Astrocyte of the cerebellum (primary cell): Measurements from ENCODE around the gene GNAQ.
"Not testable (repeated sequence)": the region's sequence is repeated elsewhere in the genome, so short reads cannot be mapped to it uniquely, and the experiment has no call there.

Experiments
- DNase-seq: peaks from one replicate; pipeline ENCODE4 v3.0.0-alpha.2; 2011; ENCODE audit warnings: low read depth
- H3K4me3 ChIP-seq: 2 replicates; pipeline ENCODE4 v1.5.1; 2011; ENCODE audit warnings: mild to moderate bottlenecking, low read depth, low read length, moderate library complexity
- CTCF ChIP-seq: IDR thresholded peaks from 2 replicates; pipeline ENCODE4 v1.5.1; 2012; ENCODE audit warnings: low read length, low read depth, moderate library complexity, mild to moderate bottlenecking; ENCODE audit errors: missing control alignments
- in situ Hi-C: cut with HindIII; loops from 2 replicates; pipeline ENCODE4 v1.10.0; 2017; ENCODE audit warnings: low sequenced_read_pairs

The GNAQ gene

GRCh38 chr9:77891128-77891800 lies 140.3 kb downstream of the GNAQ start:
- in situ Hi-C loops, result no loop called here
- no peak for DNase-seq
- no peak overlapping the region for H3K4me3 ChIP-seq
- no peak for TF ChIP-seq CTCF

DNA sequence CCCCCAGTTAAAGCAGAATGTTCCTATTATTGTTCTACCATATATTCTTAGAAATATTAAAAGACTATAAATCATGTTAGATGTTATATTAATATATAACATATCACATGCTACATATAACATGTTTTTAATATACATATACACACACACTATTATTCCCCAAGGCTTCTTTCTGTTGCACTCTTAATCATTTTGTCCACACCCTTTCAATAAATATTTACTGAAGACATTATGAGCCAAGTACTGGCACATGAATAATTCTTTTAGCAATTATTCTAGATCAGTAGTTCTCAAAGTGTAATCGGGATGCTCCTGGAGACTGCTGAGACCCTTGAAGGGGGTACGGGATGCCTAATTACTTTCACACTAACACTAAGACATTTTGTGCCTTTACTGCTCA lies 143.9 kb downstream of the GNAQ start:
- TF ChIP-seq CTCF, result no peak
- DNase-seq, result no peak
- in situ Hi-C loops, result no loop called here
- H3K4me3 ChIP-seq, result no peak overlapping the region

DNA sequence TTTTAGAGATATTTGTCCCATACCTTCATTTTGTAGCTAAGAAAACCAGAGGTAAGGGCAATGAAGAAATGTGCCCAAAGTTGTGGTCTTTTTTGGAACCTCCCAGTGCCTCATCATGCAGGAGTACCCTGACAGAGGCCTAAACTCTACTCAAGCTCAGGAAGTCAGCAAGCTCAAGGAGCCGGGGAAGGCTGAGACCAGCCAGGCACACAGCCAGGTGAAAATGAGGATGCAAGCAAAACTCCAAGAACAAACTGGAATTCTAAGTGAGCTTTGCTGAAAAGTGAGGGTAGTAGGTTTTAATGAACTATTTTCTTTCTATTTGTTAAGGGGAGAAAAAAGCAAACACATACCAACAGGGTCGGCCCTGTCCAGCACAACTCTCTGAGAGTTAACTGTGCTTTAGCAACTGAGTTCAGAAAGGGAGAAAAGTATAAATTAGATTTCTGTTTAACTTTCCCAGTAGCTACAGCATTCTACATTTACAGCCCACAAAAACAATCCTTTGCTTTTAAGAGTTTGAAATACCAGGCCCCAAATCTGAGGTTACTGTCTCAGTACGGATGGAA lies 146.4 kb downstream of the GNAQ start:
- in situ Hi-C loops, result no loop called here
- no peak for TF ChIP-seq CTCF
- no peak for DNase-seq
- H3K4me3 ChIP-seq, result no peak overlapping the region

- in situ Hi-C loops, result no loop called here
- peak; percentile 29 for DNase-seq
- no peak for TF ChIP-seq CTCF
- no peak overlapping the region for H3K4me3 ChIP-seq
Observed at GRCh38 chr9:77883846-77884771, 147.5 kb downstream of the GNAQ start.

DNA sequence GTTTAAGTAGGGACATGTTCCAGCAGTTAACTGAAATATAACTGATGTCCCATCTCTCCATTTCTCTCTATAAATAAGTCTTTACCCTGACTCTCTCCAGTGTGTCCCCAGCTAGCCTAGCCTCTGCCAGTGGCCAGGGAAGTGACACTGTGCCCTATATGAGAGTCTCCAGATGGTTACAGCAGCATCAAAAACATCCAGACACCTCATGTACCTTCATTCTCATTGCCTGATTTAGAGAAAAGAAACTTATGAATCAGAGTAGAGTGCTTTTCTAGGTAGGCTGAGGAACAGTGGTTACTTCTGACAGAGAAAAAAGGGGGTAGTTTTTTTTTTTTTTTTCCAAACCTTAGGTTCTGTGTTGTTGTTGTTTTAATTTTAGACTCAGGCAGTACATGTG lies 148.5 kb downstream of the GNAQ start:
- no peak overlapping the region for H3K4me3 ChIP-seq
- TF ChIP-seq CTCF, result no peak
- no peak for DNase-seq
- in situ Hi-C loops, result no loop called here

DNA sequence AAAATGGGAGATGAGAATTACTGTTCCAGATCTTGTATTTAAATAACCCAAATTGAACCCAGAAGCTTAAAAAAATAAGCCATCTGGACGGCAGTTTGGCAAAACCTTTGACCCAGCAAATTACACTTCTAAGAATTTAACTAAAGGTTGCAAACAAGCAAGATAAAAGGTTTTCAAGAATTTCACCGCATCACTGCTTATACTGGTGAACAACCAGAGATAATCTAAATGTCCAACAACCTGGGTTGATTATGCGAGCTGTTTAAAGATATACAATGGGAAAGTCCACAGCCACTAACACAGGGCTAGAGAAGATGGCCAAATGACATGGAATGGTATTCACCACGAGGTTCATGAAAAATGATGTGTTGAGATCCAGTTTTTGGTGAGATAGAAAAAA lies 149.3 kb downstream of the GNAQ start:
- H3K4me3 ChIP-seq, result no peak overlapping the region
- in situ Hi-C loops, result no loop called here
- no peak for DNase-seq
- no peak for TF ChIP-seq CTCF

DNA sequence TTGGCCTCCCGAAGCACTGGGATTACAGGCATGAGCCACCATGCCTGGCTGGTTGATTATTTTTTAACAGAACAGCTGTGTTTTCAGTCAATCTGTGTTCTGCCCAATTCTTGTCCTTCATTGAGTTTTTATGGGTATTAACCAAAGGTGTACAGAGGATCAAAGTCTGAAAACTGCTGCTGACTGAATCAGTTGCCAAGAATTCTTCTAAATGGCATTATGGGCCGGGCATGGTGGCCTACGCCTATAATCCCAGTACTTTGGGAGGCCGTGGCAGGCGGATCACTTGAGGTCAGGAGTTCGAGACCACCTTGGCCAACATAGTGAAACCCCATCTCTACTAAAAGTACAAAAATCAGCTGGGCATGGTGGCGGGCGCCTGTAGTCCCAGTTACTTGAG lies 150.0 kb downstream of the GNAQ start:
- DNase-seq, H3K4me3 ChIP-seq, in situ Hi-C loops: not testable (repeated sequence)
